ENCODE data around the gene RPN1. TPM values are rescaled to one million over a fixed set of nuclear protein-coding genes. Genes with fewer than 3 reads are reported as not detected.
"Not testable (repeated sequence)": the region's sequence is repeated elsewhere in the genome, so short reads cannot be mapped to it uniquely, and the experiment has no call there.

RPN1 gene
- total RNA-seq, 1 donor from 2014 or later: 215 TPM

DNA sequence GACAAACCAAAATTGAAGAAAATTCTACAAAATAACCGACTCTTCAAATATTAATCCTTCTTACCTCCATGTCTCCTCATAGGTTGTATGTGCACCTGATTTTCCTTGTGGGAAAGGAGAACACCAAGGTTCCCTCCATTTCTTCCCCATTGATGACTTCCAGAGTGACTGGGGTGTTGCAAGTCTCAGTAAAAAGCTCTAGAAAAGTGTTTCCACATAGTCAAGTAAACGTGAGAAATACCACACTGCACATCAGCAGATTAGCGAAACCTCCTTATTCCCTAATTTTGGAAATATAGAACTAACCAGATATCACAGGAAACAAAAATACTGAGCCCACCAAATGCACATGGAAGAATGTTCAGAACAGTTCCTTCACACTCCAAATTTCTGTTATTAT, 4.9 kb upstream of the RPN1 start:
- no peaks in the 10 kb centered on the region for H3K9me3 ChIP-seq
- DNase-seq (no peak), ATAC-seq (no peak)
- TF ChIP-seq CTCF (IDR thresholded peaks at IDR 0.05): no peak
- no peak overlapping the region for H3K27ac ChIP-seq
- H3K27me3 ChIP-seq: no peaks in the 10 kb centered on the region
- no peak overlapping the region for H3K4me3 ChIP-seq
- no peaks in the 10 kb centered on the region for H3K36me3 ChIP-seq
- intact Hi-C loops (cut with DNase I): no loop called here
- no peaks in the 10 kb centered on the region for H3K4me1 ChIP-seq

GRCh38 chr3:128653993-128654805, 3.6 kb upstream of the RPN1 start:
- H3K4me1 ChIP-seq; intact Hi-C loops (cut with DNase I); ATAC-seq; H3K27ac ChIP-seq; H3K27me3 ChIP-seq; H3K36me3 ChIP-seq; DNase-seq; H3K9me3 ChIP-seq: not testable (repeated sequence)
- peak overlapping the region; percentile 12 for H3K4me3 ChIP-seq

GRCh38 chr3:128653383-128653992, 2.9 kb upstream of the RPN1 start:
- H3K27me3 ChIP-seq; ATAC-seq; H3K27ac ChIP-seq; H3K9me3 ChIP-seq; intact Hi-C loops (cut with DNase I); H3K36me3 ChIP-seq; H3K4me1 ChIP-seq: not testable (repeated sequence)
- H3K4me3 ChIP-seq: peak overlapping the region; percentile 33
- DNase-seq: peak; percentile 88
- TF ChIP-seq CTCF (IDR thresholded peaks at IDR 0.05): peak; percentile 53

DNA sequence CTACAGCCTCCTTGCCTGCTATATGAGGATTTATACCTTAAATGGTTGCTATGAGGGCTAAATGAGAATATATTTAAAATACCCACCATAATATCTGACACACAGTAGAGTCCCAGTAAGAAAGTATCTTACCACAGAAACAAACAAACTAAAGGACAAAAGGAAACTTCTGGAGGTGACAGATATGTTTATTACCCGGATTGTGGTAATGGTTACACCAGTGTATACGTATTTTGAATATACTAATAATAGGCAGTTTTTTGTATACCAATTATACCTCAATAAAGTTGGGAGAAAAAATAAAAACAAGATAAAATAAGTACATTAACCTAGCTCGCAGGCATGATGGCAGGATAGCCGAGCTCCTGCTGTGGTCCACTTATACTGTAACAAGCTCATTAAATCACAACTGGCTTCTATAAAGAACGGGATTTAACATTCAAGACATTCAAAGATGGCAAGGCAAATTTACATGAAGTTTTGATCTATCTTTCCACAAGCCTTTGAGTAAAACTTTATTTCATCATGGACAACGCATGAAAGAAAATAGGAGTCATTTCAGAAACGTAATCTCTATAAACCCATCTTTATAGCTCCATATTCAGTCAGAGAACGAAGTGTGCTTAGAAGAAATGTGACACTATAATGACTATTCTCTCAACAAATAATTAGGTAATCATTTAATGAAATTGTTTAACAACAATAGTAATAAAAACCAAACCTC, 1.5 kb downstream of the RPN1 start:
- H3K9me3 ChIP-seq: no peaks in the 10 kb centered on the region
- intact Hi-C loops (cut with DNase I): no loop called here
- peak overlapping the region; percentile 100 for H3K4me3 ChIP-seq
- peaks cover 22% of the 10 kb centered on the region for H3K4me1 ChIP-seq
- peaks cover 16% of the 10 kb centered on the region for H3K36me3 ChIP-seq
- H3K27me3 ChIP-seq: no peaks in the 10 kb centered on the region
- ATAC-seq: no peak
- peak overlapping the region; percentile 99 for H3K27ac ChIP-seq
- no peak for DNase-seq
- no peak for TF ChIP-seq CTCF (IDR thresholded peaks at IDR 0.05)

GRCh38 chr3:128648402-128648801, 2.2 kb downstream of the RPN1 start:
- H3K9me3 ChIP-seq: no peaks in the 10 kb centered on the region
- peaks cover 22% of the 10 kb centered on the region for H3K4me1 ChIP-seq
- no peak for DNase-seq
- no peak for ATAC-seq
- H3K27ac ChIP-seq: no peak overlapping the region
- no peak for TF ChIP-seq CTCF (IDR thresholded peaks at IDR 0.05)
- H3K4me3 ChIP-seq: peak overlapping the region; percentile 100
- intact Hi-C loops (cut with DNase I): no loop called here
- H3K36me3 ChIP-seq: peaks cover 23% of the 10 kb centered on the region
- H3K27me3 ChIP-seq: no peaks in the 10 kb centered on the region

GRCh38 chr3:128647307-128647706, 3.3 kb downstream of the RPN1 start:
- ATAC-seq: no peak

More at GRCh38 chr3:128647307-128647706, 3.3 kb downstream of the RPN1 start:
- no peak for DNase-seq
- Histone ChIP-seq H3K27ac (no peak overlapping the region), H3K4me3 (no peak overlapping the region), H3K4me1 (peaks cover 22% of the 10 kb centered on the region), H3K9me3 (no peaks in the 10 kb centered on the region), H3K36me3 (peaks cover 34% of the 10 kb centered on the region), H3K27me3 (no peaks in the 10 kb centered on the region)
- TF ChIP-seq CTCF (IDR thresholded peaks at IDR 0.05): no peak
- intact Hi-C loops (cut with DNase I): no loop called here

All from upper lobe of right lung (tissue), 1 donor.